ENCODE measurements around the gene STK33.
"Not testable (repeated sequence)": the region's sequence is repeated elsewhere in the genome, so short reads cannot be mapped to it uniquely, and the experiment has no call there.

STK33 gene

GRCh38 chr11:8512547-8512946, 81.5 kb downstream of the STK33 start:
- Histone ChIP-seq H3K4me1 (ENCODE audit: control insufficient read depth, insufficient read depth, low read length) (no peaks in the 10 kb centered on the region), H3K4me3 (ENCODE audit: insufficient read depth, low read depth, low read length) (no peak overlapping the region), H3K27me3 (ENCODE audit: control insufficient read depth, insufficient read depth, low read length, poor library complexity, severe bottlenecking) (no peaks in the 10 kb centered on the region), H3K27ac (ENCODE audit: insufficient read depth, low read depth, low read length, poor library complexity, severe bottlenecking) (no peak overlapping the region), H3K9me3 (ENCODE audit: control insufficient read depth, low read length) (no peaks in the 10 kb centered on the region), H3K36me3 (ENCODE audit: control insufficient read depth, insufficient read depth, low read length) (no peaks in the 10 kb centered on the region)
- WGBS, 2 experiments = 93 to 95% methylated on average over 2 of the region's 2 CpGs

- Histone ChIP-seq H3K9me3 (ENCODE audit: control insufficient read depth, low read length) (no peaks in the 10 kb centered on the region), H3K4me3 (ENCODE audit: insufficient read depth, low read depth, low read length) (no peak overlapping the region), H3K27ac (ENCODE audit: insufficient read depth, low read depth, low read length, poor library complexity, severe bottlenecking) (no peak overlapping the region), H3K27me3 (ENCODE audit: control insufficient read depth, insufficient read depth, low read length, poor library complexity, severe bottlenecking) (no peaks in the 10 kb centered on the region), H3K4me1 (ENCODE audit: control insufficient read depth, insufficient read depth, low read length) (no peaks in the 10 kb centered on the region), H3K36me3 (ENCODE audit: control insufficient read depth, insufficient read depth, low read length) (no peaks in the 10 kb centered on the region)
- 92 to 94% methylated on average over 1 of the region's 1 CpG for WGBS, 2 experiments
Observed at GRCh38 chr11:8503910-8504364, 90.1 kb downstream of the STK33 start.

GRCh38 chr11:8501836-8502235, 92.2 kb downstream of the STK33 start:
- Histone ChIP-seq H3K4me3 (ENCODE audit: insufficient read depth, low read depth, low read length) (no peak overlapping the region), H3K36me3 (ENCODE audit: control insufficient read depth, insufficient read depth, low read length) (no peaks in the 10 kb centered on the region), H3K27me3 (ENCODE audit: control insufficient read depth, insufficient read depth, low read length, poor library complexity, severe bottlenecking) (no peaks in the 10 kb centered on the region), H3K4me1 (ENCODE audit: control insufficient read depth, insufficient read depth, low read length) (no peaks in the 10 kb centered on the region), H3K9me3 (ENCODE audit: control insufficient read depth, low read length) (no peaks in the 10 kb centered on the region), H3K27ac (ENCODE audit: insufficient read depth, low read depth, low read length, poor library complexity, severe bottlenecking) (no peak overlapping the region)
- WGBS, 2 experiments = 100% methylated on average over 1 to 2 of the region's 2 CpGs

GRCh38 chr11:8488395-8488794, 105.6 kb downstream of the STK33 start:
- WGBS, 2 experiments = 94 to 100% methylated on average over 1 of the region's 1 CpG
- Histone ChIP-seq H3K27ac (ENCODE audit: insufficient read depth, low read depth, low read length, poor library complexity, severe bottlenecking) (no peak overlapping the region), H3K4me3 (ENCODE audit: insufficient read depth, low read depth, low read length) (no peak overlapping the region), H3K9me3 (ENCODE audit: control insufficient read depth, low read length) (no peaks in the 10 kb centered on the region), H3K27me3 (ENCODE audit: control insufficient read depth, insufficient read depth, low read length, poor library complexity, severe bottlenecking) (no peaks in the 10 kb centered on the region), H3K4me1 (ENCODE audit: control insufficient read depth, insufficient read depth, low read length) (no peaks in the 10 kb centered on the region), H3K36me3 (ENCODE audit: control insufficient read depth, insufficient read depth, low read length) (peaks cover 8% of the 10 kb centered on the region)

GRCh38 chr11:8487261-8487660, 106.8 kb downstream of the STK33 start:
- no peak overlapping the region for H3K4me3 ChIP-seq (ENCODE audit: insufficient read depth, low read depth, low read length)
- H3K27me3 ChIP-seq (ENCODE audit: control insufficient read depth, insufficient read depth, low read length, poor library complexity, severe bottlenecking) = no peaks in the 10 kb centered on the region
- no peak overlapping the region for H3K27ac ChIP-seq (ENCODE audit: insufficient read depth, low read depth, low read length, poor library complexity, severe bottlenecking)
- WGBS, 2 experiments = 94 to 95% methylated on average over 2 of the region's 2 CpGs
- no peaks in the 10 kb centered on the region for H3K9me3 ChIP-seq (ENCODE audit: control insufficient read depth, low read length)
- H3K4me1 ChIP-seq (ENCODE audit: control insufficient read depth, insufficient read depth, low read length) = no peaks in the 10 kb centered on the region
- peaks cover 8% of the 10 kb centered on the region for H3K36me3 ChIP-seq (ENCODE audit: control insufficient read depth, insufficient read depth, low read length)

- WGBS, 2 experiments = 92 to 100% methylated on average over 2 to 3 of the region's 3 CpGs
- Histone ChIP-seq H3K36me3 (ENCODE audit: control insufficient read depth, insufficient read depth, low read length) (no peaks in the 10 kb centered on the region), H3K4me3 (ENCODE audit: insufficient read depth, low read depth, low read length) (no peak overlapping the region), H3K9me3 (ENCODE audit: control insufficient read depth, low read length) (no peaks in the 10 kb centered on the region), H3K27ac (ENCODE audit: insufficient read depth, low read depth, low read length, poor library complexity, severe bottlenecking) (no peak overlapping the region), H3K4me1 (ENCODE audit: control insufficient read depth, insufficient read depth, low read length) (no peaks in the 10 kb centered on the region), H3K27me3 (ENCODE audit: control insufficient read depth, insufficient read depth, low read length, poor library complexity, severe bottlenecking) (no peaks in the 10 kb centered on the region)
Observed at GRCh38 chr11:8484251-8484650, 109.8 kb downstream of the STK33 start.

- Histone ChIP-seq H3K27ac (ENCODE audit: insufficient read depth, low read depth, low read length, poor library complexity, severe bottlenecking) (no peak overlapping the region), H3K9me3 (ENCODE audit: control insufficient read depth, low read length) (no peaks in the 10 kb centered on the region), H3K4me1 (ENCODE audit: control insufficient read depth, insufficient read depth, low read length) (no peaks in the 10 kb centered on the region), H3K36me3 (ENCODE audit: control insufficient read depth, insufficient read depth, low read length) (no peaks in the 10 kb centered on the region), H3K4me3 (ENCODE audit: insufficient read depth, low read depth, low read length) (no peak overlapping the region), H3K27me3 (ENCODE audit: control insufficient read depth, insufficient read depth, low read length, poor library complexity, severe bottlenecking) (no peaks in the 10 kb centered on the region)
- 91 to 95% methylated on average over 3 of the region's 3 CpGs for WGBS, 2 experiments
Observed at GRCh38 chr11:8480858-8481257, 113.2 kb downstream of the STK33 start.

- WGBS, 2 experiments = 90% methylated on average over 1 of the region's 1 CpG; no CpG with 5 or more reads in 1 of the 2 experiments
- Histone ChIP-seq H3K4me1 (ENCODE audit: control insufficient read depth, insufficient read depth, low read length) (no peaks in the 10 kb centered on the region), H3K27me3 (ENCODE audit: control insufficient read depth, insufficient read depth, low read length, poor library complexity, severe bottlenecking) (no peaks in the 10 kb centered on the region), H3K27ac (ENCODE audit: insufficient read depth, low read depth, low read length, poor library complexity, severe bottlenecking) (no peak overlapping the region), H3K9me3 (ENCODE audit: control insufficient read depth, low read length) (no peaks in the 10 kb centered on the region), H3K36me3 (ENCODE audit: control insufficient read depth, insufficient read depth, low read length) (no peaks in the 10 kb centered on the region), H3K4me3 (ENCODE audit: insufficient read depth, low read depth, low read length) (no peak overlapping the region)
Observed at GRCh38 chr11:8477680-8478079, 116.3 kb downstream of the STK33 start.

GRCh38 chr11:8477151-8477550, 116.9 kb downstream of the STK33 start:
- Histone ChIP-seq H3K27me3 (ENCODE audit: control insufficient read depth, insufficient read depth, low read length, poor library complexity, severe bottlenecking) (no peaks in the 10 kb centered on the region), H3K27ac (ENCODE audit: insufficient read depth, low read depth, low read length, poor library complexity, severe bottlenecking) (no peak overlapping the region), H3K4me3 (ENCODE audit: insufficient read depth, low read depth, low read length) (no peak overlapping the region), H3K4me1 (ENCODE audit: control insufficient read depth, insufficient read depth, low read length) (no peaks in the 10 kb centered on the region), H3K9me3 (ENCODE audit: control insufficient read depth, low read length) (no peaks in the 10 kb centered on the region), H3K36me3 (ENCODE audit: control insufficient read depth, insufficient read depth, low read length) (no peaks in the 10 kb centered on the region)
- WGBS, 2 experiments = no CpG with 5 or more reads among the region's 2 CpGs

GRCh38 chr11:8467806-8468205, 126.2 kb downstream of the STK33 start:
- H3K4me1 ChIP-seq (ENCODE audit: control insufficient read depth, insufficient read depth, low read length); H3K9me3 ChIP-seq (ENCODE audit: control insufficient read depth, low read length); H3K4me3 ChIP-seq (ENCODE audit: insufficient read depth, low read depth, low read length); H3K27ac ChIP-seq (ENCODE audit: insufficient read depth, low read depth, low read length, poor library complexity, severe bottlenecking); H3K27me3 ChIP-seq (ENCODE audit: control insufficient read depth, insufficient read depth, low read length, poor library complexity, severe bottlenecking): not testable (repeated sequence)
- 89 to 94% methylated on average over 5 of the region's 5 CpGs for WGBS, 2 experiments
- peaks cover 12% of the 10 kb centered on the region for H3K36me3 ChIP-seq (ENCODE audit: control insufficient read depth, insufficient read depth, low read length)

GRCh38 chr11:8467356-8467755, 126.7 kb downstream of the STK33 start:
- H3K36me3 ChIP-seq (ENCODE audit: control insufficient read depth, insufficient read depth, low read length) = peaks cover 12% of the 10 kb centered on the region
- not testable (repeated sequence) for H3K27ac ChIP-seq (ENCODE audit: insufficient read depth, low read depth, low read length, poor library complexity, severe bottlenecking); H3K27me3 ChIP-seq (ENCODE audit: control insufficient read depth, insufficient read depth, low read length, poor library complexity, severe bottlenecking); H3K9me3 ChIP-seq (ENCODE audit: control insufficient read depth, low read length); H3K4me3 ChIP-seq (ENCODE audit: insufficient read depth, low read depth, low read length); H3K4me1 ChIP-seq (ENCODE audit: control insufficient read depth, insufficient read depth, low read length)
- WGBS, 2 experiments = 65 to 71% methylated on average over 4 of the region's 4 CpGs

Measured in ectodermal cell (in vitro differentiated cells).